GM19025 (cell line): ENCODE measurements around the gene PAX4.
"Not testable (repeated sequence)": the region's sequence is repeated elsewhere in the genome, so short reads cannot be mapped to it uniquely, and the experiment has no call there.

Experiments used
- ATAC-seq: cut with Tn5 transposase; IDR thresholded peaks from one replicate; pipeline ENCODE4 v1.9.1; 2021; ENCODE audit warnings: mild to moderate bottlenecking, low read depth, moderate library complexity; ENCODE audit not compliant: unreplicated experiment

The PAX4 gene

GRCh38 chr7:127588019-127588696 is 29.8 kb downstream of the PAX4 start, which contains the start of gene ARF5:
ARF5 (plus strand) TSS chr7:127588411; CDS start chr7:127588499, 88 bp downstream.
- peak; percentile 74 for ATAC-seq

DNA sequence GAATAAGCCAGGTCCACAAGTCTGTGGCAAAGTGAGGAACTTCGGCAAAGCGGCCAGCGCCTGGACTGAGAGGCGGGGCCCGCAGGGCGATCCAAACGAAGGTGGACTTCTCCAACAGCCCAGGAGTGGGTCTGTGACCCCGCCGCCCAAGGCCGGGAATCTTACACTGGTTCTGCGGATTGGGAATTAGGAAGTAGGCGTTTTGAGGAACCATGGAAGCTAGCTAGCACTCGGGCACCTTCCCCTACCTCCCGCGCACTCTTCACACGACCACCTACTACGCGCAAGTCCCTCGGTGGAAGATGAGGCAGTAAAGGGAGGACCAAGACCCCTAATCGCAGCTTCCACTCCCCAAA is 30.3 kb downstream of the PAX4 start:
- ATAC-seq, result no peak

DNA sequence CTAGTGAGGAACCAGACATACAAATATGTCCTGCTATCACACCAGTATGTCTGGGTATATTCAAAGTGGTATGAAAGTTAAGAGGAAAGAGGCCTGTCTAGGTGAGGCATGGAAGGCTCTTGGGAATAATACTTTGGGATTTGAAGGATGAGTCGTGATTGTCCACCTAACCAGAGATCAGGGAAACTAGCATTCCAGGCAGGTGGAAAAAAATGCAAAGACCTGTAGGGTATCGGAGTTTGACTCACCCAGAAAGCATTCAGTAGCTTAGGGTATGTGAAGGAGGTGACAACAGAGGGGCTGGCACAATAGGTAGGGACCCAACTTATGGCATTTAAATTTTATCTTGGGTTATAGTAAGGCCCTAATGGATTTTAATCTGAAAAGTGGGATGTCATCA is 31.6 kb downstream of the PAX4 start:
- no peak for ATAC-seq

DNA sequence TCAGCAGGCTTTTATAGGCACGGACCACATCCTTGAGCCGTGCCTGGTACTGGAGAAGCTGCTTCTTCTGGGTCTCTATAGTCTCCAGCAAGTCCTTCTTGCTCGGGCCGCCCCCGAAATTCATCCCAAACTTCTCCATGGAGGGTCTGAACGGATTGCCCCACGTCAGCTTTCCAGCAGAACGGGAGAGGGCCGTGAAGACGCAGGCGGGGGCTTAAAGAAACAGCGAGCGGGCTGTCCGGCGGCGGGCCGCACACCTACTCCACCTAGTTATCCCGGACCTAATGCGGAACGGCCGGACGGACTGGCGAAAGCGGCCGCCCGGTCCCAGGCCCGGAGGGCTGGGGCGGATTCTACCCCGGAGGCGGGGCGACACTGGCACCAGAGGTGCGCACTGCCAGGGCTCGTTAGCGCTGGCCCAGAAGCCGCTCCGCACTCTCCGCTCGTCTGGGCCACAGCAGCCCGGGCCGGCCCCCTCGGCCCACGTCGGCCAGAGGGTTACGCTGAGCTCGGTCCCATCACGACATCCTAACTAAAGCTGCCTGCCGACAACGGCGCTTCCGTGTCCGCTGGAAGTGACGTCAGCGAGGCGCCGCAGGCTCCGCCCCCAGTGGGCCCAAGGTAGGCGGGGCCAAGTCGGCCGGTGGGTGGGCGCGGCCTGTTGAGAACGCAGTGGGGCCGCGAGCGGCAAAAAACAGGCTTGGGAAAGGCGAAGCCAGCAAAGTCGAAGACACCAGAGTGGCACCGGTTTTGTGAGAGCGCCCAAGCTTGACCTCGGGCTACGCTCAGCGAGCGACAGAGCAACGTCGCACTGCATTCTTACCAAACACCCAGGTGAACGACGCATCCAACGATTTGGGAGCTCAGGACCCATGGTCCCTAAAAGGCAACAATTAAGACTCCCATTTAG is 32.6 kb downstream of the PAX4 start, which contains the start of gene GCC1:
GCC1 (minus strand) TSS at position 553 of the 910 bp plus-strand sequence; CDS start at position 139, 414 bp downstream.
- ATAC-seq, result peak; percentile 70

- no peak for ATAC-seq
Measured at GRCh38 chr7:127584648-127585043, 33.3 kb downstream of the PAX4 start.

- no peak for ATAC-seq
Measured at GRCh38 chr7:127582361-127582760, 35.6 kb downstream of the PAX4 start.

- no peak for ATAC-seq
Measured at GRCh38 chr7:127581716-127582115, 36.2 kb downstream of the PAX4 start.

DNA sequence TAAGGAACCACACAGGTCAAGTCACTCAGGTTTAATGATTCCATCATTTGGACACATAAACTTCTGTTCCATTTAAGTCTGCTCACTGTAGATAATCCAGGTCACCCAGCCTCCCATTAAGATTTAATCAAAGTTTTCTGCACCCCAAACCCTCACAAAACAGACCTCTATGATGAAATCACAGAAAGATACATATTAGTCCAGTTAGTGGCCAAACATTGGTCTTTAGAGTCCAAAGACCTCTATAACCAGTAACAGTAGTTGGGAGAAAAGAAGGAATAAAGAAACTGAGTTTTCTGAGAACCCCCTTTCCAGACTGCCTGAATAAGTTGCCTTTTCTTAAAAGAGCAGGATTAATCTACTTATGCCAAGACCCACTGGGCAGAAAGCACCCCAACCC is 37.3 kb downstream of the PAX4 start:
- no peak for ATAC-seq

GRCh38 chr7:127578711-127579275 is 39.1 kb downstream of the PAX4 start:
- no peak for ATAC-seq

DNA sequence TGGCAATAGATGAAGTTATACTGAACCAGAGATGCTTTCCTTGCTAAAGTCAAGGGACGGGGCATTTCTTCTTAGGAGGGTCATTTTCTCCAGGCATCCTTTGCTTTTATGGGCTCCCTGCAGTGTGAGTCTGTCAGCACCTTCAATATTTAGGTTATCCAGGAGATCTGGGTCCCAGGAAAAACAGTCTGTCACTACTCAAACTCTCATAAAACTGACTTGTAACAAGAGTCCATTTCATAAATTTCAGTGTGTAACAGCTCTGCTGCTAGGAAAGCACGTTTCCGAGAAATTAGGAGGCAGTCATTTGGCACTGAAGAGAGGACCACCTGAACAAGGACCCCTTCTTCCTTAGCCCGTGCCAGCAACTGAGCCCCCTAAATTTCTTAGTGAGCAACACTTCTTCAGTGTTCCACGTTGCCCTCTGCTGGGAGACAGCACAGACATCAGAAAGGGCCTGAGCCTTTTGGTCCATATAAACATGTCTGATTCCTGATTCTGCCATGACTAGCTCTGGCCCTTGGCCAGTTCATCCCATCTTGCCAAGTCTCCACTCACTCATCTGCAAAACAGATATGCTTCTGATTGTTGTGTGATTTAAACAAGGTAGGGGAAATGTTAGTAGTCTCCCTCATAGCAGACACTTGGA is 39.8 kb downstream of the PAX4 start:
- ATAC-seq, result no peak

DNA sequence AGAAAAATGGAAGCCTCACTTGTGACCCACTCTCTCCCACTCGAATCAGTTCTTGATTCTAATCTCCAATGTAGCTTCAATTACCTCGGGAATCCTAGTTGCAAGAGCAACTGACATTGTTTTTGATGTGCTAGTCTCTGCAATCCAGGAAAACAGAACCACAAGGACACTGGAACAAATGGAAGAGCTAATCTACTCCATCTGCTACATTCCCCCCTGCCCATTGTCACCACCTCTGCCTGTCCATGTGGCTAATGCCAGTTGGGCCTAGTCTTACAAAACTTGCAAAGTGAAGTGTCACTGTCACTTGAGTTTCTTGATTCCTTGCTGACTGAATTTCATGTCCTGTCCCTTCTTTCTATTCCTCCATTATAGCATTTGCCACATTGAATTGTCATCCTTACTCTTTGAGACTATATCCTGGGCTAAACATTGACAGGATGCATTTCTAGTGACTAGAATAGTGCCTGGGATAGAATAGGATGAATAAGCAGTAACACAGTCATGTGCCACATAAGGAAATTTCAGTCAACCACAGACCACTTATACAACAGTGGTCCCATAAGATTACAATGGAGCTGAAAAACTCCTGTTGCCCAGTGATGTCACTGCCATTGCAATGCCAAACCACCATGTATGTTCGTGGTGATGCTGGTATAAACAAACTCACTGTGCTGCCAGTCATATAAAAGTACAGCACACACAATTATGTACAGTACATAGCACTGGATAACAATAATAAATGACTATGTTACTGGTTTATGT is 46.0 kb downstream of the PAX4 start:
- ATAC-seq, result no peak

DNA sequence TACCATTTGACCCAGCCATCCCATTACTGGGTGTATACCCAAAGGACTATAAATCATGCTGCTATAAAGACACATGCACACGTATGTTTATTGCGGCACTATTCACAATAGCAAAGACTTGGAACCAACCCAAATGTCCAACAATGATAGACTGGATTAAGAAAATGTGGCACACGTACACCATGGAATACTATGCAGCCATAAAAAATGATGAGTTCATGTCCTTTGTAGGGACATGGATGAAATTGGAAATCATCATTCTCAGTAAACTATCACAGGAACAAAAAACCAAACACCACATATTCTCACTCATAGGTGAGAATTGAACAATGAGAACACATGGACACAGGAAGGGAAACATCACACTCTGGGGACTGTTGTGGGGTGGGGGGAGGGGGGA is 49.9 kb downstream of the PAX4 start:
- not testable (repeated sequence) for ATAC-seq

DNA sequence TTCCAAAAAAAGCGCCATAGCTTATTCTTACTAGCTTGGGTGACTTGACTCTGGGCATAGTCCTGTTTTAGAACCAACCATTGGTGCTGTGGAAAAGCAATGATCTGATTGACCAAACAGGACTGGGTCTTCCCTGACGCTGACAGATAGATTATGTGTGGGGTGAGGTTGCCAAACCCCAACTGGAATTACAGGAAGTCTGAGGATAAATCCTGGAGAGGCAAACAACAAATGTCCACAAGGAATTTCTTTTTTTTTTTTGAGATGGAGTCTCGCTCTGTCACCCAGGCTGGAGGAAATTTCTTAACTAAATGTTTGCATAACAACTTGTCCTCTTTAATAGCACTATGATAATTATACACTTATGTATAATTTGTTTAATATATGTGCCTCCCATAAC is 51.7 kb downstream of the PAX4 start:
- ATAC-seq, result no peak
